ENCODE results near the gene H19. TPM values are rescaled to one million over a fixed set of nuclear protein-coding genes. Genes with fewer than 3 reads are reported as not detected.
A peak's percentile ranks its signal among the peaks of the same experiment; 100 is the strongest.

H19 gene
- total RNA-seq, 3 donors from 2014 or later, result 5.8 to 59.3 (median 13.5) TPM

DNA sequence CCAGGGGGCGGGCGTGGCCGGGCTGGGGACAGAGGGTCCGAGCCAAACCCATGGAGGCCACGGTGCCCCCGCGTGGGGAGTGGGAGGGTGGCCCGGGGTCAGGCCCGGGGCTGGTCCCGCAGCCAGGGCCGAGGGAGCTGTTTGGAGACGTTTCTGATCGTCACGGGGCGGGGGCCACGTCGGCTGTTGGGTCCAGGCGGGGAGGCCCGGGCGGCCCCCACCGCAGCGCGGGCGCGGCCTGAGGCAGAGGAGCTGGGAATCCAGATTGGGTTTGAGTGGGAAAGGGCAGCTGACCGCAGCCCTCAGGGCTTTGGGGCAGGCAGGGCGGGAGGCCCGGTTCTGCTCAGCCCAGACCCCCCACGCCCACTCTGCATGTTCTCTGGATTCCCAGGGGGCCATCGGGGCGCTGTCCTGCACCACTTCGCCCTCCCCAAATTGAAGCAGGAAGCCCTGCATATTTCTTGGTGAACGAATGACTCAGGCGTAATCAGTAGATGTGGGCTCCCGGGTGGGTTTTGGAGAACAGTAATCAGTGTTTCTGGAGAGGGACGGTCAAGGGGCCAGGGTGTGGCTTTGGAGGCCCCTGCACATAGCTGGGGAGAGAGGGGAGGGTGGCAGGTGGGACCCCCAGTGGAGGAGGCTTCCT is 49.9 kb downstream of the H19 start:
- no peak for DNase-seq

GRCh38 chr11:1946812-1947484 is 50.7 kb downstream of the H19 start, which contains the start of gene MRPL23:
MRPL23 (plus strand) TSS chr11:1947332; CDS start chr11:1947363, 31 bp downstream.
- Histone ChIP-seq H3K9me3 (no peaks in the 10 kb centered on the region), H3K36me3 (ENCODE audit: low read depth) (no peaks in the 10 kb centered on the region), H3K4me3 (no peak within 1 kb of the TSS), H3K4me1 (ENCODE audit: low read depth) (no peaks in the 10 kb centered on the region)
- peak in 1 of 3 donors; percentile 28 for DNase-seq
- TF ChIP-seq, protein P1, sequence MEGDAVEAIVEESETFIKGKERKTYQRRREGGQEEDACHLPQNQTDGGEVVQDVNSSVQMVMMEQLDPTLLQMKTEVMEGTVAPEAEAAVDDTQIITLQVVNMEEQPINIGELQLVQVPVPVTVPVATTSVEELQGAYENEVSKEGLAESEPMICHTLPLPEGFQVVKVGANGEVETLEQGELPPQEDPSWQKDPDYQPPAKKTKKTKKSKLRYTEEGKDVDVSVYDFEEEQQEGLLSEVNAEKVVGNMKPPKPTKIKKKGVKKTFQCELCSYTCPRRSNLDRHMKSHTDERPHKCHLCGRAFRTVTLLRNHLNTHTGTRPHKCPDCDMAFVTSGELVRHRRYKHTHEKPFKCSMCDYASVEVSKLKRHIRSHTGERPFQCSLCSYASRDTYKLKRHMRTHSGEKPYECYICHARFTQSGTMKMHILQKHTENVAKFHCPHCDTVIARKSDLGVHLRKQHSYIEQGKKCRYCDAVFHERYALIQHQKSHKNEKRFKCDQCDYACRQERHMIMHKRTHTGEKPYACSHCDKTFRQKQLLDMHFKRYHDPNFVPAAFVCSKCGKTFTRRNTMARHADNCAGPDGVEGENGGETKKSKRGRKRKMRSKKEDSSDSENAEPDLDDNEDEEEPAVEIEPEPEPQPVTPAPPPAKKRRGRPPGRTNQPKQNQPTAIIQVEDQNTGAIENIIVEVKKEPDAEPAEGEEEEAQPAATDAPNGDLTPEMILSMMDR (IDR thresholded peaks at IDR 0.05), result no peak
- peak; percentile 93 for ATAC-seq
- intact Hi-C loops (cut with DNase I, micrococcal nuclease), result no loop called here

More for the DNA sequence above, 49.9 kb downstream of the H19 start:
- H3K36me3 ChIP-seq (ENCODE audit: low read depth), result no peaks in the 10 kb centered on the region
- TF ChIP-seq, protein P1 (IDR thresholded peaks at IDR 0.05), result no peak
- H3K4me3 ChIP-seq, result no peak overlapping the region
- H3K9me3 ChIP-seq, result no peaks in the 10 kb centered on the region
- ATAC-seq, result peak; percentile 63
- intact Hi-C loops (cut with DNase I, micrococcal nuclease), result no loop called here
- H3K4me1 ChIP-seq (ENCODE audit: low read depth), result no peaks in the 10 kb centered on the region

Other genes starting within 250 kb of the H19 start
- 1 to 10 TPM in 2 of 3 donors, under 1 TPM in 1; 0.46 to 2.8 (median 1.9) TPM for gene IFITM10, start 247.2 kb downstream of the H19 start, total RNA-seq
- gene CTSD, start 233.9 kb downstream of the H19 start, total RNA-seq, result 1,000 to 10,000 TPM in 2 of 3 donors, 100 to 1,000 TPM in 1; 631 to 1,107 (median 1,007) TPM
- 1 to 10 TPM in 2 of 3 donors, under 1 TPM in 1; 0.98 to 2.4 (median 2.1) TPM for gene SYT8, start 162.9 kb downstream of the H19 start, total RNA-seq
- gene TNNI2, start 158.9 kb downstream of the H19 start, total RNA-seq, result under 1 TPM in 1 of 3 donors, not detected in 2; 0.46 TPM
- gene LSP1, start 144.8 kb downstream of the H19 start, total RNA-seq, result 10 to 100 TPM; 18.5 to 32.2 (median 23.6) TPM
- gene PRR33, start 105.9 kb downstream of the H19 start, total RNA-seq, result not detected
- gene TNNT3, start 78.1 kb downstream of the H19 start, total RNA-seq, result 1 to 10 TPM in 1 of 3 donors, under 1 TPM in 1, not detected in 1; 0.72 to 2.7 TPM
- 100 to 1,000 TPM in 1 of 3 donors, 10 to 100 TPM in 2; 42.5 to 105 (median 56.1) TPM for gene MRPL23, start 50.5 kb downstream of the H19 start, total RNA-seq
- gene IGF2, start 141.5 kb upstream of the H19 start, total RNA-seq, result 10 to 100 TPM in 2 of 3 donors, 1 to 10 TPM in 1; 7.6 to 27.6 (median 12.1) TPM
- not detected for gene INS, start 163.4 kb upstream of the H19 start, total RNA-seq
- gene TH, start 174.0 kb upstream of the H19 start, total RNA-seq, result under 1 TPM in 1 of 3 donors, not detected in 2; 0.17 TPM